Activated CD8-positive, alpha-beta T cell treated with anti-CD3 and anti-CD28 coated beads for 36 hours (primary cell): ENCODE data around the gene UNK. TPM values are rescaled to one million over a fixed set of nuclear protein-coding genes. Genes with fewer than 3 reads are reported as not detected.
A peak's percentile ranks its signal among the peaks of the same experiment; 100 is the strongest.

Experiments used
- ATAC-seq: fragments of 200-7000 bp; cut with Tn5 transposase; one replicate; pipeline ENCODE4 v1.10.0; 2021; ENCODE audit warnings: mild to moderate bottlenecking, moderate library complexity
- CTCF ChIA-PET: fragments of 350-600 bp; sonication (Branson Sonifier 250); formaldehyde crosslinking; loops from one replicate; lab custom pipeline; 2021; ENCODE audit warnings: antibody characterized with exemption; lab: Charles Lee
- POLR2A ChIA-PET: fragments of 350-600 bp; sonication (Branson Sonifier 250); formaldehyde crosslinking; loops from one replicate; lab custom pipeline; 2021; ENCODE audit warnings: antibody characterized with exemption; lab: Charles Lee
- DNase-seq: peaks from one replicate; pipeline ENCODE4 v3.0.0-alpha.2; 2020
- H3K27ac Mint-ChIP-seq: one replicate; pipeline ENCODE4 v1.8.0; 2021; ENCODE audit warnings: mild to moderate bottlenecking, mixed read lengths
- H3K27me3 Mint-ChIP-seq: one replicate; pipeline ENCODE4 v1.8.0; 2021; ENCODE audit warnings: mixed read lengths
- H3K36me3 Mint-ChIP-seq: one replicate; pipeline ENCODE4 v1.8.0; 2021; ENCODE audit warnings: low read depth, mixed read lengths
- H3K4me1 Mint-ChIP-seq: one replicate; pipeline ENCODE4 v1.8.0; 2021; ENCODE audit warnings: low read depth, mixed read lengths
- H3K4me3 Mint-ChIP-seq: one replicate; pipeline ENCODE4 v1.8.0; 2021; ENCODE audit warnings: mild to moderate bottlenecking, moderate library complexity, mixed read lengths
- H3K9me3 Mint-ChIP-seq: one replicate; pipeline ENCODE4 v1.8.0; 2021; ENCODE audit warnings: mixed read lengths
- CTCF ChIP-seq: fragments of 200-600 bp; IDR thresholded peaks from one replicate; pipeline ENCODE4 v1.8.0; 2022; ENCODE audit warnings: antibody characterized with exemption, mild to moderate bottlenecking
- intact Hi-C: fragments of 100-400 bp; cut with micrococcal nuclease; formaldehyde crosslinking; loops from one replicate; pipeline ENCODE4 v1.10.0; 2022
- total RNA-seq, 2 experiments: library from RNA; stranded (reverse); gene quantifications; one replicate each; pipeline ENCODE4 v1.2.3, GENCODE V29; 2021

The UNK gene
- total RNA-seq, 2 experiments from 2014 or later, result 26.4 to 26.6 TPM

GRCh38 chr17:75822119-75822799 is 37.7 kb downstream of the UNK start:
- ATAC-seq (peak; percentile 72), DNase-seq (peak; percentile 72)
- no peak for TF ChIP-seq CTCF
- Mint-ChIP-seq H3K4me3 (no peak overlapping the region), H3K4me1 (peaks cover 25% of the 10 kb centered on the region), H3K9me3 (no peaks in the 10 kb centered on the region), H3K27me3 (no peaks in the 10 kb centered on the region), H3K36me3 (peaks cover 16% of the 10 kb centered on the region), H3K27ac (peak overlapping the region; percentile 87)
- intact Hi-C loops, result no loop called here
- POLR2A ChIA-PET, result interaction anchor here (0.8 to 6.6 kb wide), 7 partner anchors 14 to 52 kb away, joined by 3 to 53 read pairs (median 4); no protein-coding TSS in a partner anchor
- CTCF ChIA-PET, result interaction anchor here (1.0 to 2.4 kb wide), 6 partner anchors 8 to 69 kb away, joined by 3 to 7 read pairs (median 4); no protein-coding TSS in a partner anchor

GRCh38 chr17:75822800-75823166 is 38.2 kb downstream of the UNK start:
- Mint-ChIP-seq H3K27ac (no peak overlapping the region), H3K4me1 (peaks cover 25% of the 10 kb centered on the region), H3K36me3 (peaks cover 15% of the 10 kb centered on the region), H3K9me3 (no peaks in the 10 kb centered on the region), H3K27me3 (no peaks in the 10 kb centered on the region), H3K4me3 (no peak overlapping the region)
- ATAC-seq, result no peak
- ChIA-PET POLR2A (interaction anchor here (0.8 to 6.6 kb wide), 5 partner anchors 14 to 51 kb away, joined by 3 to 53 read pairs (median 4); partner anchors contain the start of gene UNK), CTCF (interaction anchor here (1.0 to 3.4 kb wide), 5 partner anchors 10 to 69 kb away, joined by 3 to 15 read pairs (median 6); no protein-coding TSS in a partner anchor)
- no peak for TF ChIP-seq CTCF
- no peak for DNase-seq
- intact Hi-C loops, result no loop called here

- H3K27me3 Mint-ChIP-seq, result no peaks in the 10 kb centered on the region
- H3K9me3 Mint-ChIP-seq, result no peaks in the 10 kb centered on the region
- ChIA-PET POLR2A (interaction anchor here (0.8 to 6.6 kb wide), 7 partner anchors 9 to 51 kb away, joined by 3 to 53 read pairs (median 4); partner anchors contain the start of gene UNK), CTCF (interaction anchor here (1.8 to 3.4 kb wide), 3 partner anchors 9 to 70 kb away, joined by 6 to 15 read pairs (median 7); no protein-coding TSS in a partner anchor)
- H3K27ac Mint-ChIP-seq, result no peak overlapping the region
- peaks cover 31% of the 10 kb centered on the region for H3K4me1 Mint-ChIP-seq
- ATAC-seq, result no peak
- H3K36me3 Mint-ChIP-seq, result peaks cover 16% of the 10 kb centered on the region
- DNase-seq, result no peak
- TF ChIP-seq CTCF, result no peak
- H3K4me3 Mint-ChIP-seq, result no peak overlapping the region
- intact Hi-C loops, result no loop called here
These were observed 38.8 kb downstream of the UNK start for GRCh38 chr17:75823257-75824041.

- Mint-ChIP-seq H3K27ac (no peak overlapping the region), H3K4me3 (no peak overlapping the region), H3K27me3 (no peaks in the 10 kb centered on the region), H3K4me1 (peaks cover 31% of the 10 kb centered on the region), H3K36me3 (peaks cover 13% of the 10 kb centered on the region), H3K9me3 (no peaks in the 10 kb centered on the region)
- ChIA-PET CTCF (interaction anchor here (1.8 to 3.4 kb wide), 2 partner anchors 9 to 71 kb away, joined by 7 to 15 read pairs; no protein-coding TSS in a partner anchor), POLR2A (interaction anchor here (0.8 to 6.6 kb wide), 9 partner anchors 8 to 47 kb away, joined by 3 to 53 read pairs (median 4); partner anchors contain the start of gene UNK)
- DNase-seq (no peak), ATAC-seq (no peak)
- TF ChIP-seq CTCF, result no peak
- intact Hi-C loops, result no loop called here
These were observed 39.5 kb downstream of the UNK start for GRCh38 chr17:75824050-75824552.
